DOHH2 (cell line): ENCODE data around the gene OTUD1.

Experiments used
- H3F3A ChIP-seq: fragments of 200-600 bp; sonication (generic), shearing (Covaris generic); 2 replicates; pipeline ENCODE4 v1.6.0; 2016; ENCODE audit warnings: antibody characterized with exemption, mild to moderate bottlenecking; ENCODE audit not compliant: control insufficient read depth, insufficient read depth
- H3K27ac ChIP-seq: fragments of 200-600 bp; sonication (generic); 2 replicates; pipeline ENCODE4 v1.5.1; 2014; ENCODE audit warnings: low read depth, mild to moderate bottlenecking, low read length, moderate library complexity
- H3K27me3 ChIP-seq: fragments of 200-600 bp; sonication (generic); 2 replicates; pipeline ENCODE4 v1.6.1; 2014; ENCODE audit warnings: mild to moderate bottlenecking, low read length, mixed read lengths; ENCODE audit not compliant: control insufficient read depth
- H3K36me3 ChIP-seq: fragments of 200-600 bp; sonication (generic); 2 replicates; pipeline ENCODE4 v1.6.1; 2014; ENCODE audit warnings: mild to moderate bottlenecking, low read length, moderate library complexity, mixed read lengths; ENCODE audit not compliant: control insufficient read depth
- H3K4me1 ChIP-seq: fragments of 200-600 bp; sonication (generic); 2 replicates; pipeline ENCODE4 v1.6.1; 2014; ENCODE audit warnings: mild to moderate bottlenecking, low read length, mixed read lengths; ENCODE audit not compliant: control insufficient read depth
- H3K4me2 ChIP-seq: fragments of 200-600 bp; sonication (generic); 2 replicates; pipeline ENCODE4 v1.6.0; 2014; ENCODE audit warnings: mild to moderate bottlenecking, low read length, moderate library complexity
- H3K4me3 ChIP-seq: fragments of 200-600 bp; sonication (generic); 2 replicates; pipeline ENCODE4 v1.5.1; 2014; ENCODE audit warnings: mild to moderate bottlenecking, low read length, mixed read lengths
- H3K79me2 ChIP-seq: fragments of 200-600 bp; sonication (generic); 2 replicates; pipeline ENCODE4 v1.6.1; 2014; ENCODE audit warnings: mild to moderate bottlenecking, low read length, mixed read lengths; ENCODE audit not compliant: control insufficient read depth
- H3K9me2 ChIP-seq: fragments of 200-600 bp; sonication (generic); replicated peaks from 2 replicates; pipeline ENCODE4 v1.6.1; 2014; ENCODE audit warnings: mild to moderate bottlenecking, low read length, mixed read lengths; ENCODE audit not compliant: control insufficient read depth
- H3K9me3 ChIP-seq: fragments of 200-600 bp; sonication (generic); 2 replicates; pipeline ENCODE4 v1.6.1; 2014; ENCODE audit warnings: antibody characterized with exemption, low read length, mixed read lengths; ENCODE audit not compliant: control insufficient read depth, insufficient read depth
- H4K20me1 ChIP-seq: fragments of 200-600 bp; sonication (generic); 2 replicates; pipeline ENCODE4 v1.6.0; 2014; ENCODE audit warnings: low read depth, mild to moderate bottlenecking, antibody characterized with exemption, low read length, moderate library complexity; ENCODE audit not compliant: control insufficient read depth, insufficient read depth
- EZH2phosphoT487 ChIP-seq: fragments of 200-600 bp; sonication (generic); IDR thresholded peaks from 2 replicates; pipeline ENCODE4 v1.6.1; 2017; ENCODE audit warnings: borderline replicate concordance, mild to moderate bottlenecking, antibody characterized with exemption, low read length, moderate library complexity, mixed read lengths
- TF ChIP-seq, protein P1 (sequence below): fragments of 200-600 bp; sonication (generic); IDR thresholded peaks from one replicate; pipeline ENCODE4 v1.5.1; 2014; ENCODE audit warnings: antibody characterized with exemption, mild to moderate bottlenecking, low read depth, low read length; ENCODE audit not compliant: poor library complexity, severe bottlenecking

Gene OTUD1

DNA sequence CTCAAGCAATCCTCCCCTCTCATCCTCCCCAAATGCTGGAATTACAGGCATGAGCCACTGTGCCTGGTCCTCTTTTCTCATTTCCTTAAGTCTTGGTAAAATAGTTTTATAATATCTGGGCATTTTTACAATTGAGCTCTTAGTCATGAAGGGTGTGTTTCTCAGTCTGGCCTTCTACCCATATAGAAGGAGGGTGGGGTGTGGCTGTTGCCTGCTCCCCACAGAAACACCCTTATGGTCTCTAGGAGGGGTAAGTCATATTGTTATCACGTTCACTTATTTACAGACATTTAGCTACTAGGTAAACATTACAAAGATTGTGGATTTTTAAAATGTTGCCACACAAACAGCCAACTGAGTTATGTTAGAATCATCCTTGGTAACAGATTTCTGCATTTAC is 6.7 kb upstream of the OTUD1 start:
- Histone ChIP-seq H3K27ac (no peak overlapping the region), H3K36me3 (no peaks in the 10 kb centered on the region), H3K4me2 (no peak overlapping the region), H4K20me1 (no peaks in the 10 kb centered on the region), H3K9me2 (no peaks in the 10 kb centered on the region), H3K4me3 (no peak overlapping the region), H3K27me3 (no peaks in the 10 kb centered on the region), H3K9me3 (no peaks in the 10 kb centered on the region), H3F3A (no peaks in the 10 kb centered on the region), H3K4me1 (peaks cover 10% of the 10 kb centered on the region), H3K79me2 (no peaks in the 10 kb centered on the region)
- TF ChIP-seq EZH2phosphoT487: no peak
- TF ChIP-seq, protein P1, sequence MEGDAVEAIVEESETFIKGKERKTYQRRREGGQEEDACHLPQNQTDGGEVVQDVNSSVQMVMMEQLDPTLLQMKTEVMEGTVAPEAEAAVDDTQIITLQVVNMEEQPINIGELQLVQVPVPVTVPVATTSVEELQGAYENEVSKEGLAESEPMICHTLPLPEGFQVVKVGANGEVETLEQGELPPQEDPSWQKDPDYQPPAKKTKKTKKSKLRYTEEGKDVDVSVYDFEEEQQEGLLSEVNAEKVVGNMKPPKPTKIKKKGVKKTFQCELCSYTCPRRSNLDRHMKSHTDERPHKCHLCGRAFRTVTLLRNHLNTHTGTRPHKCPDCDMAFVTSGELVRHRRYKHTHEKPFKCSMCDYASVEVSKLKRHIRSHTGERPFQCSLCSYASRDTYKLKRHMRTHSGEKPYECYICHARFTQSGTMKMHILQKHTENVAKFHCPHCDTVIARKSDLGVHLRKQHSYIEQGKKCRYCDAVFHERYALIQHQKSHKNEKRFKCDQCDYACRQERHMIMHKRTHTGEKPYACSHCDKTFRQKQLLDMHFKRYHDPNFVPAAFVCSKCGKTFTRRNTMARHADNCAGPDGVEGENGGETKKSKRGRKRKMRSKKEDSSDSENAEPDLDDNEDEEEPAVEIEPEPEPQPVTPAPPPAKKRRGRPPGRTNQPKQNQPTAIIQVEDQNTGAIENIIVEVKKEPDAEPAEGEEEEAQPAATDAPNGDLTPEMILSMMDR: no peak

DNA sequence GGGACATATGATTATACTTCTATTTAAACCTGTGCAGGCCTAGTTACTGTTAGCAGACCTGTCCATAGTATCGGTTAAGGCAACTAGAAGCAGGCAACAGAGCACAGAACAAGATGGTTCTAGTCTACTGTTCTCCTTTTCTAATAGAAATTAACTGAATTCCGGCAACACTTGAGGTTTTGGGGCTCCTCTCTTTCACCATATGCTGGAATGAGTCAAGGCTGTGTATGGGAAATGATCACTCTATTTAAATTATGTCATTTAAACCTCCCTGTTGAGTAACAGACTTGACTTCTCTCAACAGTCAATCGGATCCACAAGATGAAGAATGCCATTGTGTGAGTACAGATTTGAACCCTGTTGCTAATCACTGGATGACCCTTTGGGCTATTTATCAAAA is 6.2 kb upstream of the OTUD1 start:
- Histone ChIP-seq H3K27ac (no peak overlapping the region), H3K9me3 (no peaks in the 10 kb centered on the region), H3K4me2 (no peak overlapping the region), H3K79me2 (no peaks in the 10 kb centered on the region), H4K20me1 (no peaks in the 10 kb centered on the region), H3K27me3 (no peaks in the 10 kb centered on the region), H3K4me1 (peaks cover 10% of the 10 kb centered on the region), H3F3A (no peaks in the 10 kb centered on the region), H3K9me2 (no peaks in the 10 kb centered on the region), H3K4me3 (no peak overlapping the region), H3K36me3 (no peaks in the 10 kb centered on the region)
- TF ChIP-seq, protein P1: no peak
- TF ChIP-seq EZH2phosphoT487: no peak

DNA sequence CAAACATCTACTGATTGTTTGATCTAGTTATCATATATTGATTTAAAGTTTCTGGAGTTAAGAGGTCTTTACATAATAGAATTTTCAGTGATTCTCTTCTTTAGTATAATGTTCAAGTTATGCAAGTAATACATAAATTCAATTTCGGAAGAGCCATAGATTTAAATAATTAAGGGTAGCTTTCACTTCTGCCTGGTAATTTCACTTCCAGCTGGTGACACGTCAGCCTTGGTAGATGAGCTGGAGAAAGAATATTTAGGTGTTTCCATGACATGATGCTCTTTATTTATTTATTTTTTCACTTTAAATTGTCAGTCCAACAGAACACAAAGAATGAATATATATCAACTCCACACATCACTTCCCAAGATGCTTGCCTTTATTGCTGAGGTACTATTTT is 5.2 kb upstream of the OTUD1 start:
- Histone ChIP-seq H3K27me3 (no peaks in the 10 kb centered on the region), H3F3A (0 out of 2 replicates have a peak, but pooled peaks cover 3% of the 10 kb centered on the region), H3K4me1 (peaks cover 16% of the 10 kb centered on the region), H3K4me2 (no peak overlapping the region), H4K20me1 (no peaks in the 10 kb centered on the region), H3K9me2 (no peaks in the 10 kb centered on the region), H3K36me3 (no peaks in the 10 kb centered on the region), H3K9me3 (no peaks in the 10 kb centered on the region), H3K27ac (no peak overlapping the region), H3K4me3 (no peak overlapping the region), H3K79me2 (no peaks in the 10 kb centered on the region)
- TF ChIP-seq EZH2phosphoT487: no peak
- TF ChIP-seq, protein P1: no peak
